Uterus (tissue), 2 donors: ENCODE measurements around the gene S100PBP.

ENCODE experiments used
- POLR2A ChIP-seq, 2 donors: fragments of 450-650 bp; IDR thresholded peaks; one replicate each; pipeline ENCODE4 v1.6.1; 2016; ENCODE audit warnings: antibody characterized with exemption in 2 of 2, mild to moderate bottlenecking in 1 of 2, moderate library complexity in 1 of 2
- TF ChIP-seq, protein P1 (sequence below), 4 experiments: fragments of 200-600 bp in 2 of 4; fragments of 450-650 bp in 2 of 4; sonication (generic) in 2 of 4; IDR thresholded peaks; one replicate each; pipeline ENCODE4 v1.5.1; 2016 to 2019; ENCODE audit warnings: antibody characterized with exemption in 4 of 4, mild to moderate bottlenecking in 2 of 4, moderate library complexity in 1 of 4

DNA sequence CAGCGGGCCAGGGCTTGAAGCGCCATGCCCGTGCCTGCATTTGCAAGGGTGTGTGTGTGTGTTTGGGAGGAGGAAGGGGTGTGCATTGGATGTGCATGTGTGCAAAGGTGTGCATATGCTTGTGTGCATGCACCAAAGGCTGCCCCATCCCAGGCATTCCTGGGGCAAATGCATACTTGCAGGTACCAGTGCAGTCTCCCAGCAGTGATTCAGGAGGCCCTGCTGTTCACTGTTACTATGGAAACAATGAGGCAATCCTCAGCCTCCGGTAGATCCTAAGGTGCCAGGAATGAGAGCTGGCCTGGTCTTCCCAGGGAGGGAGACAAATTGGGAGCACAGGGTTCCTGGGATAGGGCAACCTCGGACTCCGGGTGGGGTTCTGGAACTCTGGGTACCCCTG is 60.7 kb downstream of the S100PBP start:
- TF ChIP-seq, protein P1, sequence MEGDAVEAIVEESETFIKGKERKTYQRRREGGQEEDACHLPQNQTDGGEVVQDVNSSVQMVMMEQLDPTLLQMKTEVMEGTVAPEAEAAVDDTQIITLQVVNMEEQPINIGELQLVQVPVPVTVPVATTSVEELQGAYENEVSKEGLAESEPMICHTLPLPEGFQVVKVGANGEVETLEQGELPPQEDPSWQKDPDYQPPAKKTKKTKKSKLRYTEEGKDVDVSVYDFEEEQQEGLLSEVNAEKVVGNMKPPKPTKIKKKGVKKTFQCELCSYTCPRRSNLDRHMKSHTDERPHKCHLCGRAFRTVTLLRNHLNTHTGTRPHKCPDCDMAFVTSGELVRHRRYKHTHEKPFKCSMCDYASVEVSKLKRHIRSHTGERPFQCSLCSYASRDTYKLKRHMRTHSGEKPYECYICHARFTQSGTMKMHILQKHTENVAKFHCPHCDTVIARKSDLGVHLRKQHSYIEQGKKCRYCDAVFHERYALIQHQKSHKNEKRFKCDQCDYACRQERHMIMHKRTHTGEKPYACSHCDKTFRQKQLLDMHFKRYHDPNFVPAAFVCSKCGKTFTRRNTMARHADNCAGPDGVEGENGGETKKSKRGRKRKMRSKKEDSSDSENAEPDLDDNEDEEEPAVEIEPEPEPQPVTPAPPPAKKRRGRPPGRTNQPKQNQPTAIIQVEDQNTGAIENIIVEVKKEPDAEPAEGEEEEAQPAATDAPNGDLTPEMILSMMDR (IDR thresholded peaks at IDR 0.05): no peak
- no peak for TF ChIP-seq POLR2A (IDR thresholded peaks at IDR 0.05)
